ENCODE results near the gene HOXC12.

HOXC12 gene

DNA sequence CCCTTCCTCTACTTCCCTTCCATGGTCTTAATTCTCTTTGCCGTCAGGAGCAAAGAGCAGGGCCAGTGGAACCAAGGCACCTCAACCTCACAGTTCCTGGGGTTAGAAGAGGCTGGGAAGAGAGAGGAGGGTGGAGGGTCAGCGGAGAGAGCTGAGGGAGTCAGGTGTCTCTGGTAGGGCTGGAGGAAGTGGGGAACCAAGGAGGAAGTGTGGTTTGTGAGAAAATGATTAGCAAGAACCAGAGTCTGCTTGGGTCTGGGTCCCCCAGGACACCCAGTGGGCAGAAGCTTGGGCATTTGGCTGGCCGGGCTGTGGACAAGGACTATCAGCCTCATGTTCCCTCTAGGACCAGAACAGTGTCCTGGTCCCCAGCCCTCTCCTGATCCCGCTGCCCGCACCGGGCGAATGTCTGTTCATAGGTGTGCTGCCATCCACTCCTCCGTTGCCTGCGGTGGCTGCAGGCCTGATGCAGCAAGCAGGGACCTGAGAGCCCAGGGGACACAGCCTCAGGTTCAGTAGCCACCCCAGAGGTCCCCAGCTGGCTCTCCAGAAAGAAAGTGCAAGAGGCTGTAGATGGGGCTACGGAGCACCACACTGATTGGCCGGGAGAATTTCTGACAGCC lies 2.3 kb downstream of the HOXC12 start:
- no peak for DNase-seq (ENCODE audit: low read depth)

DNA sequence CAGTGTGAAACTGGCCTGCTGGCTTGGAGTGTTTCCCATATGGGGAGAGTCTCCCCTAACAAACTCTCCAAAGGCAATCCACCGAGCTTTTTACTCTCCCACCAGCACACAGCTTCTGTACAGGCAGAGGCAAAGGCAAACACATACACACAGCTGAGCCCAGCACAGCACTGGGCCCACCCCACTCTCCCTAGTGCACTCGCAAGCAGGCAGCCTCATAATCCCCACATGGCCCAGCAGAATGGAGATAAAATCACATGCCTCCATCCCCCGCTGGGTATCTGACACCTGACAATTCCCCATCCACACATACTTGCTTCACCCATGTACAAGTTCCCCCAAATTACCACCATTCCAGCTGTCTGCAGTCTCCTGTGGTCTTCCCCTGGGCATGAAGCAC lies 3.4 kb downstream of the HOXC12 start:
- no peak for DNase-seq (ENCODE audit: low read depth)

DNA sequence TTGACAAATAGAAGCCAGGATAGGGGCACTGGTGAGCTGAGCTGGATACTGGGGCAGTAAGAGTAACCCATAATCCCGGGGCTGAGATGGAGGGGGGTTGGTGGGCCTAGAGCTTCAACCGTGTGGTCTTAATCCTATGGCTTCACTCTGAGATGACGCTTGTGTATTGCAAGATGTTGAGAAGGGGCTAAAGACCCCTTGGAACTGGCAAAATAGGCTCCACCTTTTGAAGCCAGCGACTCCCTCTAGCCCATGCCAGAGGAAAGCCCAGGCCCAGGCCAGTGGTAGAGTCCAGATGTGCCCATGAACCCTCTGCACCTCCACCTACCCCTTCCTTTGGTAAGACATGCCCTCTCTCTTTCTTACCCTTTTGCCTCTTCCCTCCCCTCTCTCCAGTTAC lies 4.6 kb downstream of the HOXC12 start:
- DNase-seq (ENCODE audit: low read depth) = no peak

DNA sequence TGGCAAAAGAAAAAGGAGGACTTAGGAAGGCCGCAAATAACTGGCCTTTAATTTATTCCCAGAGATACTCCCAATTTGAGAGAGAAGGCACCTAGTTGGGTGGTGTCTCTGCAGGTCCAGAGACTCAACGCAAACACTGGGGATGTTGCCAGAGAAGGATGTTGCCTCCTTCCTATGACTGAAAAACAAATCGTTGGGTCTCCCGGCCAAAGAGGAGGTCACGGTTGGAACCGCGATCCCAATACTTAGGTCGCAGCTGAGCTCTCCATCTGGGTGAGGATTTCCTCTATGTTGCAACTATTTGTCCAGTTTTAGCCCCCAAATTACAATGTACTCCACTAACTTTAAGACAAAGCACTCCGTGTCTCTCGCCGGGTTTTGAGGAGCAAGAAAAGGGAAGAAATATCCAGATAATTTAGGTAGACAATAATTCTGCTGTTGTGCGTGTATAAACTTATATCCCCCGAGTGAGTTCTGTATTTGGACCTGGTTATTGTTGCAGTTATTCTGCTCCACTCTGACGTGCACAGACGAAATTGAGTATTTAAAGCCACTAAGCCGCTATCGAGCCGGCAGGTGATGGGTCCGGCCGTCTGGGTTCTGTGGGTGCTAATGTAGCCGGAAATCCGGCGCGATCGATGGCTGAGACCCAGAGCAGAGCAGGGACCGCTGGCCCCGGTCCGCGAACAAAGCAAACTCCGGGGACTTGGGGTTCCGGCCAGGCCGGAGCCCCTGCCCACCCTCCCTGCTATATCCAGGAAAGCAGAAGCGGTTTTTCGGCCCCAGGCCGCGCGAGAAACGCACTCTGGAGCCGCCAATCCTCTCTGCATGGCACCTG lies 5.7 kb downstream of the HOXC12 start:
- DNase-seq (ENCODE audit: low read depth) = no peak

DNA sequence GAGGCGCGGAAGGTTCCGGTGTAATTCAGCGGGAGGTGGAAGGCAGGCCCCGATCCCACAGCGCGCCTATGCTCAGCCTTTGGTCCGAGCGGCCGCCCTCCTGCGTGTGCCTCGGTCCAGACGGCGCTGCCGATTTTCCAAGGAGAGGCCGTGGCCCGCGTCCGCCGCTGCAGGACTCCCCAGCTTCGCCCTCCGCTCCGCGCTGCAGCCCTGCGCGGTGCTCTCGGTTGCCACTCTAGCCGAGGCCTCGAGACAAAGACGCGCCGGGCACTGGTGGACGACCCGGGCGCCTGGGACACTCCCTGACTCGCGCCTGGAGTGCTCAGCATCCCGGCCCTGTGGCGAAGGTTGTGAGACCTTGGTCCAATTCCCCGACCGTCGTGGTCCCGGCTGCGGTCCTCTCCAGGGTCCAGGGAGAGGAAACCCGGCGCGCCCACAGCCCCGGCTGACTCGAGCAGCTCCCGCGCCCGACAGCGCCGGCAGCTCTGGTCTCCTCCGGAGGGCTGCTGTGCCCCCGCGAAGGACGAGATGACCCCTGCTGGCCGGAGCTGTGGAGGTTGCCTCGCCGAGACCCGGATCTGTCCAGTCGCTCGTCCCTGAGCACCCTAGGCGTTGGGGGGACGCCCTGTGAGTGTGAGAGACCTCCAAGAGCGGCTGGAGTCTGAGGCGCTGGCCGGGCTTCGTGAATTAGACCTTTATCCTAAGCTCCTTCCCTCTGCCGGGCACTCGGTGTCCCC lies 6.5 kb downstream of the HOXC12 start:
- DNase-seq (ENCODE audit: low read depth) = no peak

DNA sequence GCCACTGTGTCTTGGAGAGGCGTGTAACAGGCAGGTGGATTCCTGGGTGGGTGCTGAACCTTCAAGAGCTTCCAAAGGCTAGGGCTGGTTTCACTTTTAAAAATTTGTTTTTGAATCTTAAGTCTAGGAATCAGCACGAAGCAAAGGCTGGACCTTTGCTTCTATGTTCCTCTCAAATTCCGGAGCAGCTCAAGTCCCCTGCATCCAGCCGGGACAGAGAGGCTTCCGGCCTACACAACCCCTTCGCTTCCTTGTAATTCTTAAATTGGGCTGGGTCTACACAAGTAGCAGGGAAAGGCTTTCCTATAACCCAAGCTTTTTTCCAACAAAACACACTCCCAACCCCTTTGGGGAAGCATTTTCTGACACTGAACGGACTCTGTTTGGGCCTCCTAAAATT lies 8.3 kb downstream of the HOXC12 start:
- DNase-seq (ENCODE audit: low read depth) = no peak

DNA sequence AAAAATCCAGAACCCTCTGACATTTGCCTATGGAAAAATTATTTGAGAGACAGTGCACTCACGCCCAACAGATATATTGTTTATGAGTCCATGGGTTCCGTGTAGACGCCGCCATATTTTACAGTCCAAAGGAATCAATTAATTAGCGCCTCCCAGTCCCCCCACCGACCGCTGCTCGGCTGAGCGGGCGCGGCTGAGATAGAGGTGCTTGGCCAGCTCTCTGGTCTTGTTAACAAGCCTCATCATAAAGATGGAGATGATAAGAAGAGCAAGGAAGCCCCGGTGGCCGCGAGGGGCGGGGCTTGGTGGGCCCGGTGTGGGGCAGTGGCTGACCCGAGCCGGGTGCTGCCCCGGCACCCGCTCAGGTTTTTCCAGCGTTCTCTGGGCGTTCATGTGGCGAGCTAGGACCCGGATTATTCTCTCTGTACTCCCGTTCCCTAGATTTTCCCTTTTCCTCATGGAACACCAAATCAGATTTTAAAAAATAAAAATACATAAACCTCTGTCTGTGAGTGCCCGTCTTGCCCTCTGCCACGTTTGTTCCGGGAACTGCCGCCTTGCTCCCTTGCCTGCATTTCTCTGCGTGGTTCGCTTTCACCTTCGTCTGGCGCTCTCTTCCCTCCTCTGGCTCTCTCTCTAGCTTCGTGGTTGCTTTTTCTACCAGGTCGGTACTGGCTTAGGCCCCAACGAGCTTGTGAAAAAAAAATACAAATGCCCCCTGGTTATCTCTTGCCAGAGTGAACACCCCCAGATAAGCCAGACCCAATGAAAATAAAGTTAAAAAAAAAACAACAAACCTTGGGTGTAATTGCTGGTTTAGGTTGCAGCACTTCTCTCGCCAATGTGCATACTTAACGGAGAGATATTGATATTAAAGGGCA lies 9.0 kb downstream of the HOXC12 start:
- no peak for DNase-seq (ENCODE audit: low read depth)

DNA sequence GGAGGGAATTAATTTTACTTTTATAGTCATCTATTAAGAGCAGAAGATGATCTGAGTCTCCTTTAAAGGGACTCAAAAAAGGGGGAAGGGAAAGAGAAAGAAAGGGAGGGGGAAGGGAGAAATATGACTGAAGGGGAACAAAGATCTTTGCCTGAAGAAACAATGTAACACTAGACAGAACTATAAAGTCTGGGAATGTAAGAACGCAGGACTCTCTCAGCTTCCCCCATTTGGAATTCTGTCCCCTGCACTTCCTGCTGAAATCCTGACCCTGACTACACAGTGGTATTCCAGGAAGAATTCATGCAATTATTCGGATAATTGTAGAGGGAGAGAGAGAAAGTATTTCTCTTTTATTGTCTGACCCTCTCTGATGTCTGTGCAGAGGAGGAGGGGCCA lies 9.6 kb downstream of the HOXC12 start:
- DNase-seq (ENCODE audit: low read depth) = no peak

DNA sequence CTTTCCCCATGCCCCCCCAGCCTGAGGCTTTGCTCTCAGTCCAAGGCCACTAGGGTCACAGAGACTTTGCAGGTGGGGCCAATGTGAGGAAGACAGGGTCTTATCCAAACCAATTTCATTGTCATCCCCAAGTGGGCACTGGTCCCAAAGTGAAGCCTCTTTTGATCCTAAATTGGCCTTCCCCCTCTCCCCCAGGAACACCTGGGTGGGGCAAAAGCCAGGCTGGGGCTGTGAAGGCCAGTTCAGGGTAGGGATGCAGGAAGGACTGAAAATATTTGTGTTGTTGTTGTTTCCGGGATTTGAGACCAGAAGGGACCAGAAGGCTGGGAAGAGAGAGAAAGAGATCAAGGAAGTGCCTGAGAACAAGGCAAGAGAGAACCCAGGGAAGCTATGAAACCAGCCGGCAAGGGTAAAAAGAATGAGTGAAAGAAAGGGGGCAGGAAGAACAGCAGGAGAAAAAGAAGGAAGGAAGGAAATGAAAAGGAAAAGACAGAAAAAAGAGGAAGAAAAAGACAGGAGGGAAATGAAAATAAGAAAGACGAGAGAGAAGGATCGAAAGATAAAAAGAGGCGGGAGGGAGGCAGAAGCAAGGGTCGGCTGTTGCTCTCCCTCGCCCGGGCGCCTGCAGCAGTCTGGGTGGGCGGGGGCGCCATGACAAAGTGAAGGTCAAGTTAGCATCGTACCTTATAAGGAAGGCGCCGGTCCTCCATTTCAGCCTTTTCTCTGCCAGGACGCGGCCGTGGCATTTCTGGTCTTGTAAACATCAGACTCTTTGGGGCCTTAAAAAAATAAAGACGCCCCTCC lies 10.8 kb downstream of the HOXC12 start:
- no peak for DNase-seq (ENCODE audit: low read depth)

DNA sequence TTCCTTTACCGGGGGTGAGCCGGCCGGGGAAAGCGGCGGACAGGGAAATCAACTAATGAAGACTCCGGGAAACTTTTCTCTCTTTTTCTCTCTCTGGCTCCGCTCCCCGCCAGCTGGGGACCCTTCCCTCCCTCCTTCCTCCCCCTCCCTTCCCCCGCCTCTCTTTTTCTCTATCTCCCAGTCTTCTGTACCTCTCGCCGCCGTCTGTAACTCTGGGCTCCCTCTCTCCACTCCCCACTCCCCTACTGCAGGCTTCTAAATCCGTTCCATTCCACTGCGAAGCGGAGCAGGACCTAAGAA lies 11.3 kb downstream of the HOXC12 start:
- DNase-seq (ENCODE audit: low read depth) = no peak

DNA sequence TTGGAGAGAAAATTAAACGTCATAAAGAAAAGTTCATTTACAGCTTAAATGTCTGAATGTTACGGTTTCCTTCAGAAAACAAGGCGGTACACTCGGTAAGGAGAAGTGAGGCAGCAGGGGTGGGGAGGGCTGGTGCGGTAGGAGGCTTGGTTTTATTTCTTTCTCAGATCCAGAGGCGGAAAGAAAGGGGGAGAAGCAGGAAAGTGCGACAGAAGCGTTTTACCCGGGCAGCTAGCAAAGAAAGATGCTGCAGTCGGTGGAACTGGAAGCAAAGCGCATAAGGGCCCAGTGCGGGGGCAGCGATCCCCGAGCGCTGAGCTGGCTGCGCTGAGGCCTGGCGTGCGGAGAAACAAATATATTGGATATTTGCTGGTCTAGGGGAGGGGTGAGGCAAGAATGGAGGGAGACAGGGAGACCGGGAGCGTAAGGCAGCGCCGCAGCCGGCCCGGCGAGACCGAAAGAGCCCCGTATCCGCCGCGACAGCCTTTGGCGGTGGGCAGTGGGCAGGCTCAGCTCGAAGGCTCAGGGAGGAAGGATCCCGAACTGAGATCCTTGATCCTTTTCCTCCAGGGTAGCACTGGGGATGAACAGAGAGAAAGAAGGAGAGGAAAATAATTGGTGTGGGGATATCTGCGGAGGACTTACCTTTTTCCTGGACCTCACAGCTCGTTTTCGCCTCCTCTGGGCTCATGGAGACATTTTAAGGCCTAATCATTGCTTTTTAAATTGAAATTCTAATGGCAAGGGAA lies 11.9 kb downstream of the HOXC12 start:
- DNase-seq (ENCODE audit: low read depth) = no peak

DNA sequence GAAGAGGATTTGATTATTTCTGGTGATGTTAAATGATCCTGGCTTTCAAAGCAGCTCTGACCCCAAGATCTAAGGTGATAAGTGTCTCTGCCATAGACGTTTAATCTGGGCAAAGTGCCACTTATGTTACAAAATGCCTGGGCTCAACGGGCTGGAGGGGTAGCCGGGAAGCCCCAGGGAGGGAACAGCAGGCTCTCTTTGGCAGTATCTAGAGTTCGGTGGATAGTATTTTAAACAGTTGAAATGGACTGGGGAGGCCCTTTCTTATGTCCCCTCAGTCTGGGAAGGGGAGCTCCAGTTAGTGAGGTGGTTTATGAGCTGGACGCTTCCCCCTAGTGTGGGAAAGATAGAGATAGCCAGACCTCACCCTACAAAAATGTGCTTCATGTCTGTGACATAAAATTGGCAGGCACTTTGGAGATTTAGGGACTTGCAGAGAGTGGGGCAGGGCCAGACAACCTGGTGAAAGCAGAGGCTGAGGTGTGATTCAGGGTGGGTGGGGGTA lies 12.8 kb downstream of the HOXC12 start:
- no peak for DNase-seq (ENCODE audit: low read depth)

DNA sequence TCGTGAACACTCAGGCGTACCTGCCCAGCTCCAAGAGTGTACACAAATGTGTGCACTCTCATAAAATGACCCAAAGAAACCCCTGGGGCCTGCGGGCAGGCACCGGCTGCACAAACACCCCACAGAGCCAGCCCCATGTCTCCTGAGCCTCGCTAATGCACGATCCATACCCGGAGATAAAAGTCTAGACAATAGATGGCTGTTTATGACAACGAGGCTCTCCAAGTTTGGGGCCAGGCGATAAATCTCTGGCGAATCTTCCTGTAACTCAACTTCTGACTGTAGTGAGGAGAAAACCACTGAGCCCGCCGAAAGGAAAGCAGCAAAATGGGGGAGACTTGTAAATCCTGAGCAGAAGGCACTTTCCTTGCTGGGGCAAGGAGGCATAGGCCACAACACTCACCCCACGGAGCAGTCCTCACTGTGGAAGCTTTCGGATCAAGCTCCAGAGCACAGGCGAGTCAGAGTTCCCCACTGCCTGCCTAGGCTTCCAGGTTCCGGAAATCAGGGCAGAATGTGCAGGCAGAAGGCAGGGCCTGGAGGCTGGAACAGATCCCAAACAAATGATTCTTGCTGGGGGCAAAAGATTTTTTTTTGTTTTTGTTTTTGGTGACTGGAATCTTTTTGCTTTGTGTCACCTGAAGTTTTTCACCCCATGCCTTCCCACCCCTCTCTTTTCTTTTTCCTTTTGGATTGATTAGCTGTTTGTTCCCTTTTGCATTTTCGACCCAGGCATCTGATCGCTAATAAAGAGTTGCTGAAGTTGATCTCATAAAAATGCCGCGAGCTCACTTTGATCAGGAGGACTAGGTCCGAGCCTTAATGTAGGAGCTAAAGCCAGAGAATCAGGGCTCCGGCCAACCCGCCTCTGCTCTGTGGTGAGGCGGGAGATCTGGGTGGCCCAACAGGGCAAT lies 13.8 kb downstream of the HOXC12 start:
- DNase-seq (ENCODE audit: low read depth) = no peak

DNA sequence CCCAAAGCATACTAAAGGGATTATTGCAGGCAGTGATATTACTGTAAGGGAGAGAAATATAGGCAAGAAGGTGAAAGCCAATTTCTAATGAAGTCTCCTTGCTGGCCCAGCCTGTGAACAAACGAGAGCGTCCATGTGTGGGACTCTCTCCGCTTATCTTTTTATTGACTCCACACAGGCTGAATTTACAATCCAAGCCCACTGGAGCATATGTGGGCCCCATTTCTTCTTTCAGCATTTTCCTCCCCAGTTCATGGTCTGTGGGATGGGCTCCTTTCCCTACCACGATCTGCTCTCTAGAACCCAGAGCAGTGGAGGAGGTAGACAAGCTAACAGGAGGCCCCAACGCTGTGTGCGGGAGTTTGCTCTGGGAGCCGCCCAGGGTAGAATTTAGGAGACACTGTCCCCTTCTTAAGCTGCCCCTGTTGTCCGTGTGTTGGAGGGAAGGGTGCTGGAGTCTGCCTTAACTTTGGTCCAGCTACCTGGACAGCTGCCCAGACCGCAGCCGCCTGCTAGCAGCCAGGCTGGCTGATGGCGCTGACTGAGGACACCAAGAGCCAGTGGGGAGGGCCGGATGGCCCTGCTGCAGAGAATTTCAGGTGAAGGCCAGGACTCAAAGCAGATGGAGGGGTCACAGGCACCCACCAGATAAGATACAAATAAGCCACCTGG lies 15.0 kb downstream of the HOXC12 start:
- no peak for DNase-seq (ENCODE audit: low read depth)

DNA sequence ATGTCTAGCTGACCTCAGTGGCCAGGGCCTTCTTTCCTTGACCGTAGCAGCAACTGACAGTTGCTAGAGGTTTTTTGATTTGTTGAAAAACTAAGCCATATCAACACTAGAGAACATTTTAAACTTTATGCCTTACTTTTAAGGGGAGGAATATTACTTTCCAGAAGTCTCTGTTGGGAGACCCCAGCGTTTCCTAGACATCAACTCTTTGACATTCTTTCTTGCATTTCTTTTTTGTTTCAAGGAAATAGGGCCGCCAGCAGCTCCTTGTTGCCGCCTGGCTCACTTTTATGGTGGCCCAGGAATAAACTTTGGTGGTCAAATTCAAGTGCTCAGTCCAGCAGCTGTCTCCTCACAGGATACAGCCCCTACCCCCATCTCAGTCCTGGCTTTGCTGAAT lies 15.7 kb downstream of the HOXC12 start:
- DNase-seq (ENCODE audit: low read depth) = no peak

DNA sequence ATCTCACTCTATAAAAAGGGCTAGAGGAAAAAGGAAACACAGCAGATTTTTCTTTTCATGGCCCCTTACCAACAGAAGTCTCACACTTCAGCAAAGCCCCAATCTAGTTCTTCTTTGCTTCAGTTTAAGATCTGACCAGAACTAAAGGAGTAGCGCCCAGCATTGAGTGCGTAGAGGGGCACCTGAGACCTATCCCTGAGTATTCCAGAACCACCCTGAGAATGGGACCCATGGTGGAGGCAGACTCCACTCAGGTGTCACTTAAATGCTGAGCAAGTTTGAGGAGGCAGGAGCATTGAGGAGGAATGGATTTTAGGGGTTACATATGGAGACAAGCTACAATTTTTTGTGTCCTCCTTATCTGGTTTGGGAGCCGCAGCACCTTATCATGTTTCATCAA lies 16.4 kb downstream of the HOXC12 start:
- DNase-seq (ENCODE audit: low read depth) = no peak

DNA sequence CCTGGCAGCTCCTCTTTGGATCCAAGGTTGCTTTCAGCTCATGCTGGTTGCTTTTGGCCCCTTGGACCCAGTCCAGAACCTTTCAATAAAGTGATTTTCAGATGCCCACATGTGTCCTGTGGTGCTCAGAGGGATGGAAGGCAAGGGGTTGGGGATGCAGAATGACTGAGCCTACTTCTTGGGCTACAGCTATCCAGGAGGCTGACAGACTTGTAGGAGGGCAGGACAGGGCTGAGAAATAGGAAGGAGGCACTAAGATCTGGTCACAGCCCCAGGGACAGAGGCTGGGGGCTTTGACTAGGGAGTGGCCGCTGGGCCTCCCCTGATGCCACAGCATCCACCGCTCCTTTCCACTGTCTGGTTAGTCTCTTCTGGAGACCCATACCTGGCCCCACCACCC lies 17.0 kb downstream of the HOXC12 start:
- no peak for DNase-seq (ENCODE audit: low read depth)

DNA sequence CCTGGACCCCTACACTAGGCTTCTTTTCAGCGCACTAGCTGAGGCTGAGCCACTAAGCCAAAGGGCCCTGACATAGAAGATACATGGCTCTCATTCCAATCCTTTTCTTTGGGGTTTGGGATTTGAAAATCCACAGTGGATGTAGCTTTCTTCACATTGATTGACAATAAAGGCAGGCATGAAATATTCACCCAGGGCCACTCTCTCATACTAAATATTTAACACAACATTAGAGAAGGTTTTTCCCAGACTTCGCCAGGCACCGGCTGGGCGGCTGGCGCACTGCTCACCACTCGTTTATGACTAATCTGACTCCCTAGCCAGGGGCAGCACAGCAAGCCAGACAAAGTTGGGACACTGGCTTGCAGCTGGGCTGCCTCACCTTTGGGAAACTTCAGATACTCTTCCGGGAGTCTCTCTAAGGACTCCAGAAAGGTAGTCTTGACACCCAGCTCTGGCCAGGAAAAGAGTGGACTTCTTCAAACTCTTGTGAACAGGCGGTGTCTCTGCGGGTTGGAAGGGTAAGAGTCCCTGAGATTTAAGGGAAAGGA lies 17.5 kb downstream of the HOXC12 start:
- no peak for DNase-seq (ENCODE audit: low read depth)
